NCI-H345 (cell line): ENCODE measurements around the gene RNF130.

Experiments used
- DNase-seq: peaks from one replicate; lab custom pipeline; 2025; lab: John Stamatoyannopoulos, UW

The RNF130 gene

GRCh38 chr5:179915406-179915935 lies 156.1 kb downstream of the RNF130 start:
- DNase-seq, result no peak

DNA sequence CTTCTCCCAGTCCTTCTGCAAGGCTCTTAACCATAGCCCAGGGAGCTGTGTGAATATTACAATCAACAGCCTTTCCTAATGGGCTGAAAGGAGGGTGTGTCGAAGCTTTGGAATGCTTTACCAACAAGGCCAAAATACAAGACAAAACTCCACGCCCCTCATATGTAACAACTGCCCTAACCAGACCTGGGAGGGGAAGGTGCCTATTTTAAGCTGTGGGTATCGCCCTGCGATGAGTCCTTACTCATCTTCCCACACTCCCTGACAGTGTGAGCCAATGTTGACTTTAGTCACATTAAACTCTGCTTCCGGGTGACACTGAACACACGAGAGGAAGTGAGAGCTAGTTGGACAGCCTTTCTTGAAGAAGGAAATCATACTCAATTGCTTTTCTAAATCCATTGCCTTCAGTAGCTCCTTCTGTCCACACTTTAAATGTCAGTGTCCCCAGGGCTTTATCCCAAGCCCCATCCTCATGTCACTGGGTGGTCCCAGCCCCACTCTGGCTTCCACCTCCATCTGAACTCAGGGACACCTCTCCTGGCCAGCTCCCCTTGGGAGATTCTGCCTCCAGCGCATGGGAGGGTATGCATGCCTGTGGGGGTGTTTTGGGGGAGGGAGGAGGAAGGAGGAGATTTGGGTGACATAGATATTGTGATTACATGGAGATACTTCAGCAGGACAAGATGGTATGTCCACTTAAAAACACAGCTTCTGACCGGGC lies 157.4 kb downstream of the RNF130 start:
- no peak for DNase-seq

DNA sequence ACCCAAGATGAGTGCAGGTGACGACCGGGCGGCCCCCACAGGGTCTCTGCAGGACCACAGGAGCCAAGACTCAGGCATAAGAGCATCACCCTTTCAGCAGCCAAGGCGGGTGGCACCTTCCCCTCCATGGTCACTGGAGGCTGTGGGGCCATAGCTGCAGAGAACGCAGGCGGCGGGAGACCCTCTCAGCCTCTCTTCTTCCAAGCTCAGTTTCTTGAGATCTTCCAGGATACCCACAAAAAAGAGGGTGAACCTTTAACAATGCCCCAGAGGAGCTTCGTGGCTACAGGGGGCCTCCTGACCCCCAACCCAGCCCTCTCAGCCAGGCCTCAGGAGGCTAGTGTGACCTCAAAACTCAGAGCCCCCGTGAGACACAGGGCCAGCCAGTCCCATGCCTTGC lies 158.1 kb downstream of the RNF130 start:
- DNase-seq, result no peak

DNA sequence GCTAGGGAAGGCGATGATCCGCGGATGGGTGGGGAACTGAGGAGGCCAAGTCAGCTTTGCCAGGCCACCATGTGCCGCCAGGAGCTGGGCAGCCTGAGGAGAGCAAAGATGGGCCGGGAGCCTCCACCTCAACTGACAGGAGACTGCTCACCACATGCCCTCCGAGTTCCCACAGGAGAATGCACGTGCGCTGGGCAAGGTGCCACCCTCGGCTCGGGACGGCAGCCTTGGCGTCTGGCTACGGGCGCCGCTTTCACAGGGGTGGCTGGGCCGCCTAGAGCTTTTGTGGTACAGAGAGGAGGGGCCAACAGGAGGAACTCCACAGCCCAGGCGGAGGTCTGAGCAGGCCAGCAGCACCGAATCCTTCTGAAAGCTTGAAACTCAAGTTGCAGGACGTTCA lies 158.6 kb downstream of the RNF130 start:
- DNase-seq, result no peak

- no peak for DNase-seq
Measured at GRCh38 chr5:179912386-179912785, 159.2 kb downstream of the RNF130 start.

DNA sequence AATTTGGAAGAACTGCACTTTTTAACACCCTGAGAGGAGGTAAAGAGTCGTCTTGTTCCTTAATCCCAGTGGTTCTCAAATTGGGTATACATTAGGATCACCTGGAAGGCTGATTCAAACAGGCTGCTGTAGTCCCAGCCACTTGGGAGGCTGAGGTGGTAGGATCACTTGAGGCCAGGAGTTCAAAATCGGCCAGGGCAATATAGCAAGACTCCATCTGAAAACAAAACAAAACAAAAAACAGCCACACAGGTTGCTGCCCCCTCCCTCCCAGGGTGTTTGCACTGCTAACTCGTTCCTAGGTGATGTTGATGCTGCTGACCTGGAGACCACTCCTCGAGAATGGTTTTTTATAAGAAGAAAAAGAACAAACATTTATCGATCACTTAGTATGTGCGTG lies 162.3 kb downstream of the RNF130 start:
- DNase-seq, result no peak

- DNase-seq, result no peak
Measured at GRCh38 chr5:179908528-179908927, 163.0 kb downstream of the RNF130 start.

DNA sequence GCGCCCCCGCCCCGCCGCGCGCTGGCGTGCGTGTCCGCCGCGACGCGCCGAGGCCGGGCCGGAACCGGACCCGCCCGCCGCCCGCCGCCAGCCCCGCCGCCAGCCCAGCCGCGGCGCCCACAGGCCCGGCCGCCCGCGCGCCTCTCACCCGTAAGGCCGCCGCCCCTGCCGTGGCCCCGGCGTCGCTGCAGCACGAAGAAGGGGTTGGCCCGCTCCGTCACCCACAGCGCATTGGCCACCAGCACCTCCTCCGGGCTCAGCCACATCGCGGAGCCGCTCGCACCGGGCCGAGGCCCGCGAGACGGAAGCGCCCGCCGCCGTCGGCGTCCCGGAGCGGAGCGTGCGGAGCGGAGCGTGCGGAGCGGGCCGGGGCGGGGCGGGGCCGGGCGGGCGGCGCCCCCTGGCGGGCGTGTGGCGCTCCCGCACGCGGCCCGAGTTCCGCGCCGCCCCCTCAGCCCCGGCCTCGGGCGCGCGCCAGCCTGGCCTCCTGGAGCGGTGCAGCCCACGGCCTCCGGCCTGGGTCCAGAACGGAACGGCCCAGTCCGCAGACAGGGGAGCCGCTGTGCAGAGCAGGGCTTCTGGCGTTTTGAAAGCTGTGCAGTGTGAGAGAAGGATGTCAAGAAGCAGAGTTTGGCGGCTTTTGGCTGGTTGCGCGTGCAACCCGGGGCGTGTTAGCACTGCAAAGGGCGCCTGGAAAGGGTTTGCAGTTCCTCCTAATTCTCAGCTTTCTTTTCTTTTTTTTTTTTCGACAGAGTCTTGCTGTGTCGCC lies 163.8 kb downstream of the RNF130 start, which contains the start of gene TBC1D9B:
TBC1D9B (minus strand) TSS at position 342 of the 769 bp plus-strand sequence; CDS start at position 266, 76 bp downstream.
- peak; percentile 75 for DNase-seq

GRCh38 chr5:179906795-179907555 lies 164.6 kb downstream of the RNF130 start:
- DNase-seq, result peak; percentile 13

- DNase-seq, result no peak
Measured at GRCh38 chr5:179906294-179906794, 165.2 kb downstream of the RNF130 start.

DNA sequence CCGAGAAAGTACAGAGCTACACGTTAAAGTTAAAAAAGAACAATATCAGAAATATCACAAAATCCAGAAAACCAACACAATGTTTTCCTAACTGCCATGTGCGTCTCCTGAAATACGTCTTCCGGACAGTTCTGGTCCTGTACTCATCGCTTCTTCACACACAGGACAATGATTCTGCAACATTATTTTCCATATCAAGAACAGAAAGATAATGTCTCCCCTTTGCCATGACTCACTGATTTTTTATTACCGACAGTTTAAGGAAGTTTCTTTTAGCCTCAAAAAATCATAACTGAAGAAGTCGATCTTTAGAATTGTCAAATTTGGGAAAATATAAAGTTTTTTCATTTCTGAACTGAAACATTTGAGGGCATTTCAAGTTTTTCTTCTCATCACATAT lies 166.4 kb downstream of the RNF130 start:
- no peak for DNase-seq
